ENCODE results near the gene SETDB1. TPM values are rescaled to one million over a fixed set of nuclear protein-coding genes. Genes with fewer than 3 reads are reported as not detected.

SETDB1 gene
- total and polyA plus RNA-seq, 2 of the 13 experiments (the other 11 are each of a cell fraction or from before 2014, with no cell fraction given): 33.1 to 34.6 TPM

GRCh38 chr1:150981177-150981804 lies 55.1 kb downstream of the SETDB1 start (continued):
- no peak for TF ChIP-seq ARID3A (IDR thresholded peaks at IDR 0.05; ENCODE audit: low read depth, low read length)
- TF ChIP-seq ZNF615 (CRISPR knock-in tag; IDR thresholded peaks at IDR 0.05; ENCODE audit: borderline replicate concordance): no peak
- TF ChIP-seq RXRB (CRISPR knock-in tag; IDR thresholded peaks at IDR 0.05; ENCODE audit: borderline replicate concordance): peak; percentile 20; the same call in 1 of the 2 replicates
- no peak for TF ChIP-seq CENPBD1 (CRISPR knock-in tag; IDR thresholded peaks at IDR 0.05; ENCODE audit: borderline replicate concordance, low read depth)
- TF ChIP-seq, protein P1, sequence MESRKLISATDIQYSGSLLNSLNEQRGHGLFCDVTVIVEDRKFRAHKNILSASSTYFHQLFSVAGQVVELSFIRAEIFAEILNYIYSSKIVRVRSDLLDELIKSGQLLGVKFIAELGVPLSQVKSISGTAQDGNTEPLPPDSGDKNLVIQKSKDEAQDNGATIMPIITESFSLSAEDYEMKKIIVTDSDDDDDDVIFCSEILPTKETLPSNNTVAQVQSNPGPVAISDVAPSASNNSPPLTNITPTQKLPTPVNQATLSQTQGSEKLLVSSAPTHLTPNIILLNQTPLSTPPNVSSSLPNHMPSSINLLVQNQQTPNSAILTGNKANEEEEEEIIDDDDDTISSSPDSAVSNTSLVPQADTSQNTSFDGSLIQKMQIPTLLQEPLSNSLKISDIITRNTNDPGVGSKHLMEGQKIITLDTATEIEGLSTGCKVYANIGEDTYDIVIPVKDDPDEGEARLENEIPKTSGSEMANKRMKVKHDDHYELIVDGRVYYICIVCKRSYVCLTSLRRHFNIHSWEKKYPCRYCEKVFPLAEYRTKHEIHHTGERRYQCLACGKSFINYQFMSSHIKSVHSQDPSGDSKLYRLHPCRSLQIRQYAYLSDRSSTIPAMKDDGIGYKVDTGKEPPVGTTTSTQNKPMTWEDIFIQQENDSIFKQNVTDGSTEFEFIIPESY (CRISPR knock-in tag; IDR thresholded peaks at IDR 0.05): no peak
- 0 out of 2 replicates have a peak, but pooled peaks have one; percentile 47 for TF ChIP-seq HMG20B (CRISPR knock-in tag; conservative IDR thresholded peaks at IDR 0.05)
- peak; percentile 89; the same call in 1 of the 2 replicates for TF ChIP-seq ZBTB42 (CRISPR knock-in tag; IDR thresholded peaks at IDR 0.05)
- TF ChIP-seq ZSCAN30 (CRISPR knock-in tag; IDR thresholded peaks at IDR 0.05): no peak
- TF ChIP-seq SP1 (IDR thresholded peaks at IDR 0.05): no peak
- TF ChIP-seq SP1 (CRISPR knock-in tag; IDR thresholded peaks at IDR 0.05): no peak; the same call in 1 of the 2 replicates
- no peak for TF ChIP-seq NCOR1 (IDR thresholded peaks at IDR 0.05; ENCODE audit: borderline replicate concordance, low read length)
- TF ChIP-seq FOXO4 (CRISPR knock-in tag; conservative IDR thresholded peaks at IDR 0.05): no peak
- TF ChIP-seq, protein P2, sequence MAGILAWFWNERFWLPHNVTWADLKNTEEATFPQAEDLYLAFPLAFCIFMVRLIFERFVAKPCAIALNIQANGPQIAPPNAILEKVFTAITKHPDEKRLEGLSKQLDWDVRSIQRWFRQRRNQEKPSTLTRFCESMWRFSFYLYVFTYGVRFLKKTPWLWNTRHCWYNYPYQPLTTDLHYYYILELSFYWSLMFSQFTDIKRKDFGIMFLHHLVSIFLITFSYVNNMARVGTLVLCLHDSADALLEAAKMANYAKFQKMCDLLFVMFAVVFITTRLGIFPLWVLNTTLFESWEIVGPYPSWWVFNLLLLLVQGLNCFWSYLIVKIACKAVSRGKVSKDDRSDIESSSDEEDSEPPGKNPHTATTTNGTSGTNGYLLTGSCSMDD (CRISPR knock-in tag; IDR thresholded peaks at IDR 0.05): no peak
- TF ChIP-seq ZNF670 (CRISPR knock-in tag; IDR thresholded peaks at IDR 0.05; ENCODE audit: borderline replicate concordance): no peak
- TF ChIP-seq ZSCAN25 (CRISPR knock-in tag; IDR thresholded peaks at IDR 0.05): no peak
- TF ChIP-seq, protein P3, sequence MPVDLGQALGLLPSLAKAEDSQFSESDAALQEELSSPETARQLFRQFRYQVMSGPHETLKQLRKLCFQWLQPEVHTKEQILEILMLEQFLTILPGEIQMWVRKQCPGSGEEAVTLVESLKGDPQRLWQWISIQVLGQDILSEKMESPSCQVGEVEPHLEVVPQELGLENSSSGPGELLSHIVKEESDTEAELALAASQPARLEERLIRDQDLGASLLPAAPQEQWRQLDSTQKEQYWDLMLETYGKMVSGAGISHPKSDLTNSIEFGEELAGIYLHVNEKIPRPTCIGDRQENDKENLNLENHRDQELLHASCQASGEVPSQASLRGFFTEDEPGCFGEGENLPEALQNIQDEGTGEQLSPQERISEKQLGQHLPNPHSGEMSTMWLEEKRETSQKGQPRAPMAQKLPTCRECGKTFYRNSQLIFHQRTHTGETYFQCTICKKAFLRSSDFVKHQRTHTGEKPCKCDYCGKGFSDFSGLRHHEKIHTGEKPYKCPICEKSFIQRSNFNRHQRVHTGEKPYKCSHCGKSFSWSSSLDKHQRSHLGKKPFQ (CRISPR knock-in tag; IDR thresholded peaks at IDR 0.05; ENCODE audit: insufficient replicate concordance): no peak
- TF ChIP-seq, protein P4, sequence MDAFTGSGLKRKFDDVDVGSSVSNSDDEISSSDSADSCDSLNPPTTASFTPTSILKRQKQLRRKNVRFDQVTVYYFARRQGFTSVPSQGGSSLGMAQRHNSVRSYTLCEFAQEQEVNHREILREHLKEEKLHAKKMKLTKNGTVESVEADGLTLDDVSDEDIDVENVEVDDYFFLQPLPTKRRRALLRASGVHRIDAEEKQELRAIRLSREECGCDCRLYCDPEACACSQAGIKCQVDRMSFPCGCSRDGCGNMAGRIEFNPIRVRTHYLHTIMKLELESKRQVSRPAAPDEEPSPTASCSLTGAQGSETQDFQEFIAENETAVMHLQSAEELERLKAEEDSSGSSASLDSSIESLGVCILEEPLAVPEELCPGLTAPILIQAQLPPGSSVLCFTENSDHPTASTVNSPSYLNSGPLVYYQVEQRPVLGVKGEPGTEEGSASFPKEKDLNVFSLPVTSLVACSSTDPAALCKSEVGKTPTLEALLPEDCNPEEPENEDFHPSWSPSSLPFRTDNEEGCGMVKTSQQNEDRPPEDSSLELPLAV (CRISPR knock-in tag; conservative IDR thresholded peaks at IDR 0.05; ENCODE audit: low read depth): no peak
